ENCODE data around the gene PTPRE. TPM values are rescaled to one million over a fixed set of nuclear protein-coding genes. Genes with fewer than 3 reads are reported as not detected.

The PTPRE gene
- total and polyA plus RNA-seq, 4 donors = 30.9 to 46.9 (median 37.2) TPM

DNA sequence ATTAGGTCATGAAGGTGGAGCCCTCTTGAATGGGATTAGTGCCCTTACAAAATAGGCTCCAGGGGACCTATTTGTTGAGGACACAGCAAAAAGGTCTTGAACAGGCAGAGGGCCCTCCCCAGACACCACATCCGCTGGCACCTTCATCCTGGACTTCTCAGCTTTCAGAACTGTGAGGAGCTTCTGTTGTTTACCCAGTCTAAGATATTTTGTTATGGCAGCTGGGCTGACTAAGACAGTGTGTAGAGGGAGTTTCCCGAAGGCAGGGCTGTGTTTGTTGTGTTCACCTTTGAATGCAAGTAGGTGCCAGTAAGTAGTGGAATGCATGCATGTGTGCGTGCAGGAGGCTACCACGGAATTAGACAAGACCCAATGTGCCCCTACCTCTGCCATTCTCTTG, 106.7 kb downstream of the PTPRE start:
- Histone ChIP-seq H3K27me3 (ENCODE audit: control insufficient read depth, insufficient read depth, low read length) (no peaks in the 10 kb centered on the region), H3K36me3 (ENCODE audit: control insufficient read depth, insufficient read depth, low read length) (peaks cover 13% of the 10 kb centered on the region), H3K4me3 (ENCODE audit: low read depth, low read length) (no peak overlapping the region), H3K9me3 (ENCODE audit: control insufficient read depth, insufficient read depth, low read length) (no peaks in the 10 kb centered on the region), H3K4me1 (ENCODE audit: control insufficient read depth, insufficient read depth, low read length) (peaks cover 50% of the 10 kb centered on the region), H3K27ac (ENCODE audit: low read depth, low read length) (no peak overlapping the region)
- DNase-seq (ENCODE audit: low read depth in 4 of 6, low spot score in 6 of 6) = no peak
- WGBS (ENCODE audit: insufficient coverage) = 90% methylated on average over 1 of the region's 4 CpGs

DNA sequence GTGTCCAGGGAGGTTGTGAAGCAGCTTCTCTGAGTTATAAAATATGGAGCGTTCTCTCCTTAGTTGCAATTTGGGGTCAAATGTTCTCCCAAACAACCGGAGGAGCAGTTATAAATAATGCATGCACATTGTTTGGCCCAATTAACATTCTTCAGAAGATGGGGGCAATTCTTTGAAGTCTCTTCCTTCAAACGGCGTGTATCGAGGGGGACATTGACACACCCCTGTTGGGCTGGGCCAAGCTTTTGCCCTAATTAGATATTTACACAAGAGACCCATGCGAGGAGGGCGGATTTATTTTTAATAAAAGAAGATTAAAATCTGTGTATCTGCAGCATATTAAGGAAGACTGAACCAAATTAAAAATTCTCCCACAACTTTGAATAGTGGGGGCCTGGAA, 107.3 kb downstream of the PTPRE start:
- DNase-seq (ENCODE audit: low read depth in 4 of 6, low spot score in 6 of 6) = peak in 1 of 6 donors; percentile 76
- 55% methylated on average over 5 of the region's 7 CpGs for WGBS (ENCODE audit: insufficient coverage)
- Histone ChIP-seq H3K9me3 (ENCODE audit: control insufficient read depth, insufficient read depth, low read length) (no peaks in the 10 kb centered on the region), H3K36me3 (ENCODE audit: control insufficient read depth, insufficient read depth, low read length) (peaks cover 16% of the 10 kb centered on the region), H3K27ac (ENCODE audit: low read depth, low read length) (no peak overlapping the region), H3K4me3 (ENCODE audit: low read depth, low read length) (no peak overlapping the region), H3K27me3 (ENCODE audit: control insufficient read depth, insufficient read depth, low read length) (no peaks in the 10 kb centered on the region), H3K4me1 (ENCODE audit: control insufficient read depth, insufficient read depth, low read length) (peaks cover 44% of the 10 kb centered on the region)

- Histone ChIP-seq H3K9me3 (ENCODE audit: control insufficient read depth, insufficient read depth, low read length) (no peaks in the 10 kb centered on the region), H3K36me3 (ENCODE audit: control insufficient read depth, insufficient read depth, low read length) (peaks cover 29% of the 10 kb centered on the region), H3K27ac (ENCODE audit: low read depth, low read length) (no peak overlapping the region), H3K27me3 (ENCODE audit: control insufficient read depth, insufficient read depth, low read length) (no peaks in the 10 kb centered on the region), H3K4me1 (ENCODE audit: control insufficient read depth, insufficient read depth, low read length) (peaks cover 31% of the 10 kb centered on the region), H3K4me3 (ENCODE audit: low read depth, low read length) (no peak overlapping the region)
- DNase-seq (ENCODE audit: low read depth in 4 of 6, low spot score in 6 of 6) = no peak
- 96% methylated on average over 7 of the region's 12 CpGs for WGBS (ENCODE audit: insufficient coverage)
These were observed 109.6 kb downstream of the PTPRE start for GRCh38 chr10:128016423-128017060.

DNA sequence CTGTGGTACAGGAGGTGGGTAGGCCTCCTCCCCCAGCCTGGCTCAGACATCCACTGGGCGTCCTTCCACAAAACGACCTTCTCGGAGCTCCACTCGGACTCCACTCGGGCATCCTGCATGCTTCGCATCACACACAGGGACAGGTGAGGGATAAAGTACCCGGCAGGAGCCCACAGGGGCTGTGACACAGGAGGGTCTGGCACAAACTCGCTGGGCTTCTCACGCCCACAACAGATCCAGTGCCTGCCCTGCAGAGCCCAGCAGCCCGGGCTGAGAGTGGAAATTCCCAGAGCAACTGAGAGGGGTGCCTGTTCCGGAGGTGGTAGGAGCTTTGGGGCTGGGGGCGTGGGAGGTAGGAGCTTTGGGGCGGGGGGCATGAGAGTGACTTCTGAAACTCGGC, 110.9 kb downstream of the PTPRE start:
- H3K36me3 ChIP-seq (ENCODE audit: control insufficient read depth, insufficient read depth, low read length) = peaks cover 38% of the 10 kb centered on the region
- H3K4me3 ChIP-seq (ENCODE audit: low read depth, low read length) = no peak overlapping the region
- H3K9me3 ChIP-seq (ENCODE audit: control insufficient read depth, insufficient read depth, low read length) = no peaks in the 10 kb centered on the region
- H3K27ac ChIP-seq (ENCODE audit: low read depth, low read length) = no peak overlapping the region
- no peaks in the 10 kb centered on the region for H3K27me3 ChIP-seq (ENCODE audit: control insufficient read depth, insufficient read depth, low read length)
- WGBS (ENCODE audit: insufficient coverage) = 85% methylated on average over 11 of the region's 14 CpGs
- peaks cover 21% of the 10 kb centered on the region for H3K4me1 ChIP-seq (ENCODE audit: control insufficient read depth, insufficient read depth, low read length)
- DNase-seq (ENCODE audit: low read depth in 4 of 6, low spot score in 6 of 6) = no peak

DNA sequence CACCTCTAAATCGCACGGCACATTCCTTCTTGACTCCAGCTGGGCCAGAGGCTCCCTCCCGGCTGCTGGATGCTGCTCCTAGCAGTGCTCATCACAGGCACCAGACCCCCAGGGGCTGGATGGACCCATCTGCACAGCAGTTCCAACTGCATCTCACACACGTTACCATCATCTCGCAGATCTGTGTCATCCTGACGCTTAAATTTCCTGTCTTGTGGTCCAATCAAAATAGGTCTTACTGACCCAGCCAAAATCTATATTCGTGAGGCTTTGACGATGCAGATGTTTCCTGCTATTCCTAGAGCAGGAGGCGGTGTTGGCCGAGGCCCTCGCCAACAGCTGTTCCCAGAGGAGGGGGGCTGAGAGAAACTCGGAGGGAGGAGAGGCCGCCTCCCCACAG, 111.3 kb downstream of the PTPRE start:
- Histone ChIP-seq H3K4me1 (ENCODE audit: control insufficient read depth, insufficient read depth, low read length) (peaks cover 21% of the 10 kb centered on the region), H3K27me3 (ENCODE audit: control insufficient read depth, insufficient read depth, low read length) (no peaks in the 10 kb centered on the region), H3K36me3 (ENCODE audit: control insufficient read depth, insufficient read depth, low read length) (peaks cover 38% of the 10 kb centered on the region), H3K27ac (ENCODE audit: low read depth, low read length) (no peak overlapping the region), H3K4me3 (ENCODE audit: low read depth, low read length) (no peak overlapping the region), H3K9me3 (ENCODE audit: control insufficient read depth, insufficient read depth, low read length) (no peaks in the 10 kb centered on the region)
- DNase-seq (ENCODE audit: low read depth in 4 of 6, low spot score in 6 of 6) = peak in 2 of 6 donors; percentile 57 to 64
- 63% methylated on average over 6 of the region's 13 CpGs for WGBS (ENCODE audit: insufficient coverage)

DNA sequence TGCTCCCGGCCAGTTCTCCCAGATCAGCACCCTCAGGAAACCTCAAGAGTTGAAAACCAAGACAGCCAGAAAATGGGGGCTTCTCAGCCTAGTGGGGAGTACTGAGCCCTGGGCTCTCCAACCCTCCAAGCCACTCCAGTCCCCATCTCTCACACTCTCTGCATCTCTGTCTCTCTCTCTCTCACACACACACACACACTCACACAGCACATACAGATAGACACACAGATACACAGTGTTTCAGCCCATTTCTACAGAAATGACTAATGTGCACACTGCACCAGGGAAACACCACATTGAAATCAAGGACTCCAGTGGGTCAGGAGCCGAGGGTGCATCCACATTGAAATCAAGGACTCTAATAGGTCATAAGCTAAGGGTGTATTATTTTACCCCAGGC, 111.8 kb downstream of the PTPRE start:
- Histone ChIP-seq H3K27ac (ENCODE audit: low read depth, low read length) (no peak overlapping the region), H3K4me3 (ENCODE audit: low read depth, low read length) (no peak overlapping the region), H3K36me3 (ENCODE audit: control insufficient read depth, insufficient read depth, low read length) (peaks cover 38% of the 10 kb centered on the region), H3K27me3 (ENCODE audit: control insufficient read depth, insufficient read depth, low read length) (no peaks in the 10 kb centered on the region), H3K4me1 (ENCODE audit: control insufficient read depth, insufficient read depth, low read length) (peaks cover 21% of the 10 kb centered on the region), H3K9me3 (ENCODE audit: control insufficient read depth, insufficient read depth, low read length) (no peaks in the 10 kb centered on the region)
- no peak for DNase-seq (ENCODE audit: low read depth in 4 of 6, low spot score in 6 of 6)
- WGBS (ENCODE audit: insufficient coverage) = 58% methylated on average over 2 of the region's 2 CpGs

- H3K4me3 ChIP-seq (ENCODE audit: low read depth, low read length) = no peak overlapping the region
- no peaks in the 10 kb centered on the region for H3K9me3 ChIP-seq (ENCODE audit: control insufficient read depth, insufficient read depth, low read length)
- H3K27ac ChIP-seq (ENCODE audit: low read depth, low read length) = no peak overlapping the region
- DNase-seq (ENCODE audit: low read depth in 4 of 6, low spot score in 6 of 6) = no peak
- 87% methylated on average over 13 of the region's 19 CpGs for WGBS (ENCODE audit: insufficient coverage)
- H3K36me3 ChIP-seq (ENCODE audit: control insufficient read depth, insufficient read depth, low read length) = peaks cover 37% of the 10 kb centered on the region
- H3K4me1 ChIP-seq (ENCODE audit: control insufficient read depth, insufficient read depth, low read length) = peaks cover 31% of the 10 kb centered on the region
- no peaks in the 10 kb centered on the region for H3K27me3 ChIP-seq (ENCODE audit: control insufficient read depth, insufficient read depth, low read length)
These were observed 115.6 kb downstream of the PTPRE start for GRCh38 chr10:128022261-128023196.

DNA sequence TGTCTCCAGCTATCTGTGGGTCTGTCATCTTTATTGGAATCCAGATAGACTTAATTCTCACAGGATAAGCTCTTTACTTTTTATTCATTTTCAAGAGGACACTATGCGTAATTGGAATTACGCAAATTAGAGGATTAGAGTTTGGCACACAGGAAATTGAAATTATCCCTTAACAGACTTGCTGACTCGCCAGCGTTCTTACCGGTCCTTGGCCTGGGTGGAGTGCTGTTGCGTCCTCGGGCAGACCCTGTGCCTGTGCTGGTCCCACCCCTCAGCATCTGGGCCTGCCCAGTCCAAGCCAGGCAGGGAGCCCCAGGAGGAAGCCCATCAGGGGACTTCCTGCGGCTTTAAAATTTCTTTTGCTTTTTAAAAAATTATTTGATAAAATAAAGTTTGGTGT, 117.5 kb downstream of the PTPRE start:
- Histone ChIP-seq H3K27me3 (ENCODE audit: control insufficient read depth, insufficient read depth, low read length) (no peaks in the 10 kb centered on the region), H3K9me3 (ENCODE audit: control insufficient read depth, insufficient read depth, low read length) (no peaks in the 10 kb centered on the region), H3K27ac (ENCODE audit: low read depth, low read length) (no peak overlapping the region), H3K36me3 (ENCODE audit: control insufficient read depth, insufficient read depth, low read length) (peaks cover 41% of the 10 kb centered on the region), H3K4me3 (ENCODE audit: low read depth, low read length) (no peak overlapping the region), H3K4me1 (ENCODE audit: control insufficient read depth, insufficient read depth, low read length) (peaks cover 35% of the 10 kb centered on the region)
- no peak for DNase-seq (ENCODE audit: low read depth in 4 of 6, low spot score in 6 of 6)
- 81% methylated on average over 7 of the region's 8 CpGs for WGBS (ENCODE audit: insufficient coverage)

DNA sequence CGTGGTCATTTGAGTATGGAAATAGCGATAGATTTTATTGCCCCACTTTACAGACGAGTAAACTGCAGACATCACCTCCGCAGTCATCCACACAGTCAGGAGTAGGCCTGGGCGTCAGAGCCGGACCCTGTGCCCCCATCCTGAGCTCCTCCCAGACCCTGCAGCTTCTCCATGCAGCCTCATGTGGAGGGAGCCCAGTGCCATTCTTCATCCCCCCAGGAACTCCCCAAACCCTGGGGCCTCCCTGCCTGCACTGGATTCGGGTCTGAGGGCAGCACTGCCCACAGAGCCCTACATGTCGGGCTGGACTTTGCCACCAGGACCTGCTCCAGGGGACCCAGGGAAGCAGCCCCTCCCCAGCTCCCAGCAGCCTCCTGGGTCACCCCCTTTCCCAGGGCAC, 118.5 kb downstream of the PTPRE start:
- WGBS (ENCODE audit: insufficient coverage) = 88% methylated on average over 8 of the region's 8 CpGs
- Histone ChIP-seq H3K36me3 (ENCODE audit: control insufficient read depth, insufficient read depth, low read length) (peaks cover 38% of the 10 kb centered on the region), H3K27me3 (ENCODE audit: control insufficient read depth, insufficient read depth, low read length) (no peaks in the 10 kb centered on the region), H3K4me3 (ENCODE audit: low read depth, low read length) (no peak overlapping the region), H3K27ac (ENCODE audit: low read depth, low read length) (no peak overlapping the region), H3K4me1 (ENCODE audit: control insufficient read depth, insufficient read depth, low read length) (peaks cover 45% of the 10 kb centered on the region), H3K9me3 (ENCODE audit: control insufficient read depth, insufficient read depth, low read length) (no peaks in the 10 kb centered on the region)
- no peak for DNase-seq (ENCODE audit: low read depth in 4 of 6, low spot score in 6 of 6)

Data from spinal cord (tissue), 10 donors.